ENCODE results near the gene SESTD1.

Gene SESTD1

GRCh38 chr2:179165356-179166000 is 99.2 kb downstream of the SESTD1 start:
- in situ Hi-C loops (cut with HindIII; ENCODE audit: low sequenced_read_pairs): no loop called here
- no peak overlapping the region for H3K4me3 ChIP-seq (ENCODE audit: low read depth, low read length)
- no peak for TF ChIP-seq CTCF (IDR thresholded peaks at IDR 0.05; ENCODE audit: low read depth, low read length, missing control alignments)

GRCh38 chr2:179141206-179141605 is 123.4 kb downstream of the SESTD1 start:
- in situ Hi-C loops (cut with HindIII; ENCODE audit: low sequenced_read_pairs): no loop called here
- no peak for DNase-seq (ENCODE audit: low read depth)
- TF ChIP-seq CTCF (IDR thresholded peaks at IDR 0.05; ENCODE audit: low read depth, low read length, missing control alignments): no peak
- H3K4me3 ChIP-seq (ENCODE audit: low read depth, low read length): no peak overlapping the region

More at GRCh38 chr2:179165356-179166000, 99.2 kb downstream of the SESTD1 start:
- DNase-seq (ENCODE audit: low read depth): peak; percentile 54

GRCh38 chr2:179140571-179140970 is 124.1 kb downstream of the SESTD1 start:
- no peak overlapping the region for H3K4me3 ChIP-seq (ENCODE audit: low read depth, low read length)
- DNase-seq (ENCODE audit: low read depth): no peak
- in situ Hi-C loops (cut with HindIII; ENCODE audit: low sequenced_read_pairs): no loop called here
- TF ChIP-seq CTCF (IDR thresholded peaks at IDR 0.05; ENCODE audit: low read depth, low read length, missing control alignments): no peak

GRCh38 chr2:179139506-179139905 is 125.1 kb downstream of the SESTD1 start:
- in situ Hi-C loops (cut with HindIII; ENCODE audit: low sequenced_read_pairs): no loop called here
- no peak for TF ChIP-seq CTCF (IDR thresholded peaks at IDR 0.05; ENCODE audit: low read depth, low read length, missing control alignments)
- H3K4me3 ChIP-seq (ENCODE audit: low read depth, low read length): no peak overlapping the region
- DNase-seq (ENCODE audit: low read depth): no peak

- no peak overlapping the region for H3K4me3 ChIP-seq (ENCODE audit: low read depth, low read length)
- DNase-seq (ENCODE audit: low read depth): no peak
- in situ Hi-C loops (cut with HindIII; ENCODE audit: low sequenced_read_pairs): no loop called here
- no peak for TF ChIP-seq CTCF (IDR thresholded peaks at IDR 0.05; ENCODE audit: low read depth, low read length, missing control alignments)
Measured at GRCh38 chr2:179137200-179137759, 127.4 kb downstream of the SESTD1 start.

- no peak for DNase-seq (ENCODE audit: low read depth)
- no peak for TF ChIP-seq CTCF (IDR thresholded peaks at IDR 0.05; ENCODE audit: low read depth, low read length, missing control alignments)
- H3K4me3 ChIP-seq (ENCODE audit: low read depth, low read length): no peak overlapping the region
- in situ Hi-C loops (cut with HindIII; ENCODE audit: low sequenced_read_pairs): no loop called here
Measured at GRCh38 chr2:179133016-179133415, 131.6 kb downstream of the SESTD1 start.

Data from astrocyte of the cerebellum (primary cell).